Measurements from ENCODE around the gene MLN. TPM values are rescaled to one million over a fixed set of nuclear protein-coding genes. Genes with fewer than 3 reads are reported as not detected.

MLN gene
- total RNA-seq, 3 donors from 2014 or later, result not detected

GRCh38 chr6:33840048-33840926 lies 36.5 kb upstream of the MLN start:
- H3K27ac ChIP-seq, result peak overlapping the region; percentile 64 to 78
- H3K9me3 ChIP-seq, result no peaks in the 10 kb centered on the region
- DNase-seq (ENCODE audit: low spot score in 2 of 2), result peak in 1 of 2 donors; percentile 44
- intact Hi-C loops (cut with DNase I; ENCODE audit: low total_unique reads), result no loop called here
- TF ChIP-seq POLR2A (IDR thresholded peaks at IDR 0.05) (no peak), POLR2AphosphoS5 (IDR thresholded peaks at IDR 0.05) (no peak)
- TF ChIP-seq, protein P1, sequence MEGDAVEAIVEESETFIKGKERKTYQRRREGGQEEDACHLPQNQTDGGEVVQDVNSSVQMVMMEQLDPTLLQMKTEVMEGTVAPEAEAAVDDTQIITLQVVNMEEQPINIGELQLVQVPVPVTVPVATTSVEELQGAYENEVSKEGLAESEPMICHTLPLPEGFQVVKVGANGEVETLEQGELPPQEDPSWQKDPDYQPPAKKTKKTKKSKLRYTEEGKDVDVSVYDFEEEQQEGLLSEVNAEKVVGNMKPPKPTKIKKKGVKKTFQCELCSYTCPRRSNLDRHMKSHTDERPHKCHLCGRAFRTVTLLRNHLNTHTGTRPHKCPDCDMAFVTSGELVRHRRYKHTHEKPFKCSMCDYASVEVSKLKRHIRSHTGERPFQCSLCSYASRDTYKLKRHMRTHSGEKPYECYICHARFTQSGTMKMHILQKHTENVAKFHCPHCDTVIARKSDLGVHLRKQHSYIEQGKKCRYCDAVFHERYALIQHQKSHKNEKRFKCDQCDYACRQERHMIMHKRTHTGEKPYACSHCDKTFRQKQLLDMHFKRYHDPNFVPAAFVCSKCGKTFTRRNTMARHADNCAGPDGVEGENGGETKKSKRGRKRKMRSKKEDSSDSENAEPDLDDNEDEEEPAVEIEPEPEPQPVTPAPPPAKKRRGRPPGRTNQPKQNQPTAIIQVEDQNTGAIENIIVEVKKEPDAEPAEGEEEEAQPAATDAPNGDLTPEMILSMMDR (IDR thresholded peaks at IDR 0.05), result no peak
- H3K4me3 ChIP-seq, result no peak overlapping the region
- H3K27me3 ChIP-seq, result no peaks in the 10 kb centered on the region
- H3K4me1 ChIP-seq, result peaks cover 5 to 16% of the 10 kb centered on the region in 2 donors
- no peaks in the 10 kb centered on the region for H3K36me3 ChIP-seq

DNA sequence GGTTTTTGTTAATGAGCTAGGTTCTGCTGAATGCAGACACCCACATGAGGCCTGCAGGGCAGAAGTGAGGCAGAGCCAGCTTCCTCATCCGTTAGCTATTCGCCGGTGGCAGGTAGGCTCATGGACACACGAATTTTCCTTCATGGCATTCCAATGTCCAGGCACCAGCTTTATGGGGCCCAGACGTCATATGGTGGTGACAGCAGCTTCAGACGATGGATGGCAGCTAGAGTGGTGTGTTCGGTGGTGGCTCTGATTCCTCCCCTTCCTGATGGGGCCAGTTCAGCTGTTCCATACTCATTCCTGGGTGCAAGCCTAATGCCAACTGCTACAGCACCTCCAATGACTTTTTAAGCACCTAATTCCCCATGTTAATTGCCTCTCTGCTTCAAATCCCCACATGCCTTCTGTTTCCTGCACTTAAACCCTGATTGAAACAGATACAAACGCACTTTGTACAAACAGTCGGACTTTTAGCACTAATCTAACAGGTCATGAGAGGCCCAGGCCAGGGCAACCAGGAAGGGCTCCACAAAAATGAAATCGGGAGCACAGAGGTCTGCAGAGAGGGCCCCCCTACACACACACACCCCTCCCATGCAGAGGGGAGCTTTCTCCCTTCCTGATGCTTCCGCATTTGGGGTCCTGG lies 35.7 kb upstream of the MLN start:
- peak overlapping the region in 1 of 2 donors; percentile 0 for H3K27ac ChIP-seq
- H3K4me3 ChIP-seq, result no peak overlapping the region
- no peaks in the 10 kb centered on the region for H3K9me3 ChIP-seq
- H3K36me3 ChIP-seq, result no peaks in the 10 kb centered on the region
- DNase-seq (ENCODE audit: low spot score in 2 of 2), result no peak
- no peak for TF ChIP-seq POLR2A (IDR thresholded peaks at IDR 0.05)
- H3K4me1 ChIP-seq, result peaks cover 5 to 16% of the 10 kb centered on the region in 2 donors
- H3K27me3 ChIP-seq, result no peaks in the 10 kb centered on the region
- intact Hi-C loops (cut with DNase I; ENCODE audit: low total_unique reads), result loop anchor here (1.0 kb wide), 1 partner anchor 42 kb away; no protein-coding TSS in a partner anchor

- H3K27ac ChIP-seq, result no peak overlapping the region
- intact Hi-C loops (cut with DNase I; ENCODE audit: low total_unique reads), result loop anchor here (1.0 kb wide), 1 partner anchor 42 kb away; no protein-coding TSS in a partner anchor
- H3K36me3 ChIP-seq, result no peaks in the 10 kb centered on the region
- peaks cover 5 to 16% of the 10 kb centered on the region in 2 donors for H3K4me1 ChIP-seq
- no peak for DNase-seq (ENCODE audit: low spot score in 2 of 2)
- no peaks in the 10 kb centered on the region for H3K27me3 ChIP-seq
- H3K9me3 ChIP-seq, result no peaks in the 10 kb centered on the region
- H3K4me3 ChIP-seq, result no peak overlapping the region
- no peak for TF ChIP-seq POLR2A (IDR thresholded peaks at IDR 0.05)
- TF ChIP-seq POLR2AphosphoS5 (IDR thresholded peaks at IDR 0.05), result no peak
Observed at GRCh38 chr6:33838983-33839382, 35.2 kb upstream of the MLN start.

- H3K27ac ChIP-seq, result peak overlapping the region in 1 of 2 donors; percentile 38
Observed at GRCh38 chr6:33837971-33838665, 34.3 kb upstream of the MLN start.

DNA sequence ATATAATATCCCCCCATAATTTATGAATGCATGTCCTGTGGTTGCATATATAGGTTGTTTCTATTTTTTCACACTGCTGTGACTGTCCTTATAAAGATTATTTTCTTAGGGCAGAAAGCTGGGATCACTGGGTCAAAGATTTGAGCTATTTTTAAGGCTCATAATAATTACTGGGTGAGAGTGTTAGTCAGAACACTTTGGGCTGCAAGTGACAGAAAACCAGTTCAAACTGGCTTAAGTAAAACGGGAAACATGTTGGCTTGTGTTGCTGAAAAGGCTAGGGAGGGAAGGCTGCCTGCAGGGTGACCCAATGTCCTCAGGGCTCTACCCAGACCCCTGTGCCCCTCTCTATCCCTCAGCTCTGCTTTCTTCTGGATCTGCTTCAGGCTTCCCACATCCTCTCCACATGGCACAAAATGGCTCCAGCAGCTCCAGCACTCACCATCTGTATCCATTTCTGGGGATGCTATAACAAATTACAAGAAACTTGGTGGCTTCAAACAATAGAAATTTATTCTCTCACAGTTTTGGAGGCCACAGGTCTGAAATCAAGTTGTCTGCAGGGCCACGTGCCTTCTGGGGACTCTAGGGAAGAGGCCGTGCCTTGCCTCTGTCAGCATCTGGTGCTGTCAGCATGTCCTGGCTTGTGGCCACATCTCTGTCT lies 33.1 kb upstream of the MLN start:
- TF ChIP-seq POLR2AphosphoS5 (IDR thresholded peaks at IDR 0.05), result no peak
- no peak for TF ChIP-seq POLR2A (IDR thresholded peaks at IDR 0.05)
- TF ChIP-seq, protein P1 (IDR thresholded peaks at IDR 0.05), result no peak
- intact Hi-C loops (cut with DNase I; ENCODE audit: low total_unique reads), result no loop called here
- Histone ChIP-seq H3K4me3 (no peak overlapping the region), H3K4me1 (peaks cover 5 to 16% of the 10 kb centered on the region in 2 donors), H3K9me3 (no peaks in the 10 kb centered on the region), H3K36me3 (no peaks in the 10 kb centered on the region), H3K27me3 (no peaks in the 10 kb centered on the region), H3K27ac (no peak overlapping the region)
- no peak for DNase-seq (ENCODE audit: low spot score in 2 of 2)

More at GRCh38 chr6:33837971-33838665, 34.3 kb upstream of the MLN start:
- intact Hi-C loops (cut with DNase I; ENCODE audit: low total_unique reads), result no loop called here
- DNase-seq (ENCODE audit: low spot score in 2 of 2), result peak in 1 of 2 donors; percentile 23
- TF ChIP-seq POLR2AphosphoS5 (IDR thresholded peaks at IDR 0.05), result no peak
- TF ChIP-seq POLR2A (IDR thresholded peaks at IDR 0.05), result no peak
- TF ChIP-seq, protein P1 (IDR thresholded peaks at IDR 0.05), result no peak
- Histone ChIP-seq H3K27me3 (no peaks in the 10 kb centered on the region), H3K36me3 (no peaks in the 10 kb centered on the region), H3K9me3 (no peaks in the 10 kb centered on the region), H3K4me3 (no peak overlapping the region), H3K4me1 (peaks cover 5 to 16% of the 10 kb centered on the region in 2 donors)
